ENCODE data around the gene CRLF1. TPM values are rescaled to one million over a fixed set of nuclear protein-coding genes. Genes with fewer than 3 reads are reported as not detected.

The CRLF1 gene
- total RNA-seq, 1 experiment from 2014 or later, result 16.2 TPM

DNA sequence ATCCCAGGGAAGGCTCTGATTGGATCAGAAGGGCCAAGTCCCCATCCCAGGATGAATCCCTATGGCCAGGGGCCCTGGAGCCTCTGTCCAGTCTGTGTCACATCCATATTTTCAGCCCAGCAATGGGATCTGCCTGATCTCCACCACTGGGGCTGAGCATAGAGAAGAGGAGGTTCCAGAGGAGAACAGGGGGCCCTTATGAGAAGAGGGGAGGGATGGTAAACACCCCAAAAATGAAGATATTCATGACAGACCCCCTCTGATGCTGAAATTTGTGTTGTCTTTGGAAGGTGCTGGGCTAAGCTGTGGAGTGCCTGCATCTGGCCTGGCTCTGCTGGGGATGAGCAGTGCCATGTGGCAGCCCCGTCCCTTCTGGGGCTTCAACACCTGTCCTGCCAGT is 44.7 kb upstream of the CRLF1 start:
- H2BK12ac ChIP-seq (ENCODE audit: insufficient read length, low read depth, low read length), result no peak overlapping the region
- no peaks in the 10 kb centered on the region for H3K27me3 ChIP-seq (ENCODE audit: insufficient read depth, low read length)
- no peak overlapping the region for H3K4ac ChIP-seq (ENCODE audit: low read depth, low read length)
- H3K79me1 ChIP-seq (ENCODE audit: insufficient read depth, low read depth, low read length, poor library complexity, severe bottlenecking), result no peaks in the 10 kb centered on the region
- no CpG with 5 or more reads among the region's 1 CpG for WGBS (ENCODE audit: extremely low coverage, insufficient read length, low lambda C conversion rate)
- no peak overlapping the region for H4K91ac ChIP-seq (ENCODE audit: insufficient read length, low read depth, low read length)
- peaks cover 0 to 3% (median 2%) of the 10 kb centered on the region in 3 experiments; a peak in 2 of 7 replicates for H3K36me3 Mint-ChIP-seq (ENCODE audit: insufficient read depth in 1 of 3, low read depth in 3 of 3)
- no peaks in the 10 kb centered on the region for H3K79me2 ChIP-seq (ENCODE audit: insufficient read depth, low read length)
- no peak overlapping the region for H2AFZ ChIP-seq (ENCODE audit: low read length)
- H3K27ac ChIP-seq (ENCODE audit: insufficient read length, low read depth, low read length), result no peak overlapping the region
- H3K23me2 ChIP-seq (ENCODE audit: insufficient read length, low read depth, low read length, poor library complexity, severe bottlenecking), result no peaks in the 10 kb centered on the region
- H3K14ac ChIP-seq (ENCODE audit: insufficient read depth, low read length), result no peak overlapping the region; the same call in 1 of the 2 replicates
- no peak overlapping the region for H4K8ac ChIP-seq (replicated peaks; ENCODE audit: insufficient read length, low read depth, low read length)
- H2BK15ac ChIP-seq (ENCODE audit: low read depth, low read length), result no peak overlapping the region
- no peak overlapping the region for H2BK20ac ChIP-seq (ENCODE audit: low read depth, low read length, poor library complexity, severe bottlenecking)
- no peaks in the 10 kb centered on the region for H4K20me1 ChIP-seq (ENCODE audit: control insufficient read depth, insufficient read depth, insufficient read length)
- peaks cover 2% of the 10 kb centered on the region for H3K27me3 Mint-ChIP-seq (ENCODE audit: low read depth)
- H2AK5ac ChIP-seq (ENCODE audit: insufficient read length, low read length), result no peak overlapping the region
- H4K5ac ChIP-seq (ENCODE audit: insufficient read length, low read depth, low read length), result no peak overlapping the region
- H3K4me1 Mint-ChIP-seq, result peaks cover 27 to 37% of the 10 kb centered on the region in 2 experiments
- H3K9me3 ChIP-seq (ENCODE audit: control insufficient read depth, low read depth, low read length), result no peaks in the 10 kb centered on the region
- no peak overlapping the region for H3K9ac ChIP-seq (ENCODE audit: extremely low read depth, insufficient read length, low read length)
- no peak overlapping the region for H3K4me3 Mint-ChIP-seq
- peak overlapping the region in 1 of 3 experiments; percentile 77; a peak in 1 of 7 replicates for H3K27ac Mint-ChIP-seq
- no peak overlapping the region for H3K56ac ChIP-seq (ENCODE audit: insufficient read length, low read depth, low read length)
- H3K4me2 ChIP-seq (ENCODE audit: insufficient read depth, insufficient read length, low read length), result no peak overlapping the region
- no peaks in the 10 kb centered on the region for H3K9me3 Mint-ChIP-seq
- no peak overlapping the region for H3K23ac ChIP-seq (ENCODE audit: insufficient read length, low read depth, low read length)
- no peak for DNase-seq
- TF ChIP-seq, protein P1, sequence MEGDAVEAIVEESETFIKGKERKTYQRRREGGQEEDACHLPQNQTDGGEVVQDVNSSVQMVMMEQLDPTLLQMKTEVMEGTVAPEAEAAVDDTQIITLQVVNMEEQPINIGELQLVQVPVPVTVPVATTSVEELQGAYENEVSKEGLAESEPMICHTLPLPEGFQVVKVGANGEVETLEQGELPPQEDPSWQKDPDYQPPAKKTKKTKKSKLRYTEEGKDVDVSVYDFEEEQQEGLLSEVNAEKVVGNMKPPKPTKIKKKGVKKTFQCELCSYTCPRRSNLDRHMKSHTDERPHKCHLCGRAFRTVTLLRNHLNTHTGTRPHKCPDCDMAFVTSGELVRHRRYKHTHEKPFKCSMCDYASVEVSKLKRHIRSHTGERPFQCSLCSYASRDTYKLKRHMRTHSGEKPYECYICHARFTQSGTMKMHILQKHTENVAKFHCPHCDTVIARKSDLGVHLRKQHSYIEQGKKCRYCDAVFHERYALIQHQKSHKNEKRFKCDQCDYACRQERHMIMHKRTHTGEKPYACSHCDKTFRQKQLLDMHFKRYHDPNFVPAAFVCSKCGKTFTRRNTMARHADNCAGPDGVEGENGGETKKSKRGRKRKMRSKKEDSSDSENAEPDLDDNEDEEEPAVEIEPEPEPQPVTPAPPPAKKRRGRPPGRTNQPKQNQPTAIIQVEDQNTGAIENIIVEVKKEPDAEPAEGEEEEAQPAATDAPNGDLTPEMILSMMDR (conservative IDR thresholded peaks at IDR 0.05), result no peak
- no peak overlapping the region for H3K18ac ChIP-seq (ENCODE audit: insufficient read length, low read depth, low read length)
- no peak overlapping the region for H2BK5ac ChIP-seq (ENCODE audit: insufficient read length, low read length)
- no peaks in the 10 kb centered on the region; the same call in 1 of the 2 replicates for H3K4me1 ChIP-seq (ENCODE audit: insufficient read depth, low read length)
- H3T11ph ChIP-seq (ENCODE audit: low read length), result no peak overlapping the region
- H2BK120ac ChIP-seq (ENCODE audit: low read depth, low read length, poor library complexity, severe bottlenecking), result no peak overlapping the region

Measured in H9 (cell line).